Measurements from ENCODE around the gene S100A2. TPM values are rescaled to one million over a fixed set of nuclear protein-coding genes. Genes with fewer than 3 reads are reported as not detected.

Gene S100A2
- total RNA-seq, 1 experiment from 2014 or later, result 5.3 TPM

- no peaks in the 10 kb centered on the region for H3K27me3 ChIP-seq (replicated peaks)
- no peak overlapping the region for H3K4me3 ChIP-seq
- DNase-seq (ENCODE audit: low read depth in 1 of 2, low spot score in 2 of 2), result no peak
- no peak overlapping the region for H3K27ac ChIP-seq
- H3K4me1 ChIP-seq (replicated peaks), result peaks cover 43% of the 10 kb centered on the region
- no peaks in the 10 kb centered on the region for H3K36me3 ChIP-seq
- H3K9me3 ChIP-seq (replicated peaks), result no peaks in the 10 kb centered on the region
Observed at GRCh38 chr1:153550827-153551500, 14.7 kb downstream of the S100A2 start.

DNA sequence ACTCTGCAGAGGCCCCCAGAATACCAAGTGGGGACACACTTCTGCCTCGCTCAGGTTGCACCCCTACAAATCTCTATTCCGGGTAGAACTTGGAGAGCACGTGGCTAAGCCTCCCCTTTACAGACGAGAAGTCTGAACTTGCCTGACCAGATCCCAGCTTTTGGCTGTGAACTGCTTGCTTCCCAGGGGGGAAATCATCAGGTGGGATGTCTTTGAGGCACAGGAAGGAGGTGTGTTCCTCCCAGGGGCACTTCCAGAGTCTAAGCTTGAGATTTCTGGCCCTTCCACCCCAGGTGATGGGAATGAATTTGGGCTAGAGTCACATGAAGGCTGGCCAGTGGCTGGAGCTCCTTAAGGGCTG is 15.3 kb downstream of the S100A2 start:
- peaks cover 49% of the 10 kb centered on the region for H3K4me1 ChIP-seq (replicated peaks)
- H3K9me3 ChIP-seq (replicated peaks), result no peaks in the 10 kb centered on the region
- no peaks in the 10 kb centered on the region for H3K27me3 ChIP-seq (replicated peaks)
- no peak overlapping the region for H3K4me3 ChIP-seq
- no peak overlapping the region for H3K27ac ChIP-seq
- no peak for DNase-seq (ENCODE audit: low read depth in 1 of 2, low spot score in 2 of 2)
- no peaks in the 10 kb centered on the region for H3K36me3 ChIP-seq

GRCh38 chr1:153549741-153550397 is 15.8 kb downstream of the S100A2 start:
- no peak overlapping the region for H3K4me3 ChIP-seq
- H3K27me3 ChIP-seq (replicated peaks), result no peaks in the 10 kb centered on the region
- peak overlapping the region; percentile 75 for H3K27ac ChIP-seq
- no peaks in the 10 kb centered on the region for H3K36me3 ChIP-seq
- H3K9me3 ChIP-seq (replicated peaks), result no peaks in the 10 kb centered on the region
- H3K4me1 ChIP-seq (replicated peaks), result peaks cover 54% of the 10 kb centered on the region
- DNase-seq (ENCODE audit: low read depth in 1 of 2, low spot score in 2 of 2), result no peak

DNA sequence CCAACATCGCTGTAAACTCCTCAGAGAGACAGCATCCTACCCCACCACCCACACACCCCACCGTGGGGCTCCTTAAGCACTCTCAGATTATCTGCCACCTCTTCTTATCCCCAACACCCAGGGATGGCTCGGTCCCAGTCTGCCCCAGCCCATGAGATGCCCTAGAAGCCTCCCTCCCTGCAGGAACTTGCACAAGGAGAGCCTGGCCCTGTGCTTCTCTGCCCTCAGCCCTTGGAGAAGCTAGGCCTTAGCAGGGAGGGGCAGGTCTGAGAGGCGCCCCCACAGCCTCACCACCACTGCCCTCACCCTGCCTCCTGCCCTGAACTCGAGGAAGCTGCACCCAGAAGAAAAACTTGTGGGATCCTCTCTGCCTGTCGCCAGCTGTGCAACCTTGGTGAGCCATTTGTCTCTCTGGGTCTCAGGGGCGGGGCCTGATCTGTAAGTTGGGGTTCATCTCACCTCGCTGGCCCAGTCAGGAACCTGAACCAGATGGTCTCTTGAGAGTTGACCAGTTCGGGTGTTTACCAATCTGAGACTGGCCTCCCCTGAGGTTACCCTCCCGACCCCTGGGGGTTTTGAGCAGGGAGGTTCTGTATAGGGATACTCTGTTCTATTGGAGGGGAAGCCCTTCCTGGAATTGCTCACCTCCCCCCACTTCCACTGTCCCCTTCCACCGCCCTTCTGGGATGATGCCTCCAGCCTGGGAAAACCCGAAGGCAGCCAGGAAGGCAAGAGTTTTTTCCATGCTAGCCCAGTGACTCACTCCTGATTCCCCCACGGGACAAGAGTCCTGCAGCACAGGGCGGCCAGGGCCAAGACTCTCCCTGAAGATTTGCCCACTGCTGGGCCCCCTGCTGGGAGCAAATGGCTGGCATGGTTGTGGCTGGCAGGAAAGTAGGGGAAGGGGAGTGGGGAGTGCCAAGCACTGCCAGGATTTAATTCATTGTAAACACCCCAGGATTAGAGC is 16.6 kb downstream of the S100A2 start, which contains the start of gene S100A3:
S100A3 (minus strand) TSS at position 537 of the 967 bp plus-strand sequence. CDS start 773 bp downstream, outside the sequence.
- Histone ChIP-seq H3K27me3 (replicated peaks) (no peaks in the 10 kb centered on the region), H3K36me3 (no peaks in the 10 kb centered on the region), H3K4me1 (replicated peaks) (peaks cover 62% of the 10 kb centered on the region), H3K9me3 (replicated peaks) (no peaks in the 10 kb centered on the region), H3K4me3 (no peak within 1 kb of the TSS), H3K27ac (peak within 1 kb of the TSS; percentile 75)
- DNase-seq (ENCODE audit: low read depth in 1 of 2, low spot score in 2 of 2), result peak; percentile 84 to 94

GRCh38 chr1:153547560-153548551 is 17.8 kb downstream of the S100A2 start:
- Histone ChIP-seq H3K4me3 (no peak overlapping the region), H3K4me1 (replicated peaks) (peaks cover 62% of the 10 kb centered on the region), H3K9me3 (replicated peaks) (no peaks in the 10 kb centered on the region), H3K27me3 (replicated peaks) (no peaks in the 10 kb centered on the region), H3K36me3 (no peaks in the 10 kb centered on the region), H3K27ac (no peak overlapping the region; the same call in 1 of the 2 replicates)
- DNase-seq (ENCODE audit: low read depth in 1 of 2, low spot score in 2 of 2), result no peak

DNA sequence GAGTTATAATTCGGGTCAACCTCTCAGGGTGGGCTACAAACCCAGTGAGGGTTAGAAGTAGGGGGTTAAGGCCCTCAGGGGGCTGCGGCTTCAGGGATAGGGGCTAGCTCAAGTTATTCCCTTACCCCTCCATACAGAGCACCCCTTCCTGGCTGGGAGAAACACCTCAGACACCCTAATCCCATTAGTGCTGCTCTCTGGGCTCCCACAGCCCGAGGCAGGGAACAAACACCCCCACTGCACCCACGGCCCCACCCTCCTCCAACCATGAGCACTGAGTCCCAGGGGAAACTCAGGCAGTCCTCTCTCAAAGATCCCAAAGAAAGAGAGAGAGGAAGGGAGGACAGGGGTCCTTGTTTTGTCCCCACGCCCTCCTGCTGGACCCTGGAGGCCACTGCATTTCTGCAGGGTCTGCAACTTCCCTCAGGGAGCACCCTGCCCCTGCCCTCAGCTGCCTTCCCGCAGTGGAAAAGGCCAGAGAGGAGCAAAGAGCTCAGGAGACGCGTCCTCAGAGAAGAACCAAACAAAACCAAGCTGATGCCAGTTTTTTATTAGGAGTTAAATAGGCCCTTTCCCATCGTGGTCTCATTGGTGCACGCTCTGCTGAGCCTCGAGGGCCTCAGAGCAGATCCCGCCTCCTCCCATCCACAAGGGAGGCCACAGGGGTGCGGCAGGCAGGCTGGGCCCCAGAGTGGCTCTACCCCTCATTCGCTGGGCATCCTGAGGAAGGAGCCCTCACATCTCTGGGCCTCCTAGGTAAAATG is 18.7 kb downstream of the S100A2 start:
- Histone ChIP-seq H3K36me3 (no peaks in the 10 kb centered on the region), H3K27ac (no peak overlapping the region), H3K4me3 (no peak overlapping the region), H3K4me1 (replicated peaks) (peaks cover 55% of the 10 kb centered on the region), H3K9me3 (replicated peaks) (no peaks in the 10 kb centered on the region), H3K27me3 (replicated peaks) (no peaks in the 10 kb centered on the region)
- DNase-seq (ENCODE audit: low read depth in 1 of 2, low spot score in 2 of 2), result no peak

- Histone ChIP-seq H3K4me1 (replicated peaks) (peaks cover 51% of the 10 kb centered on the region), H3K27me3 (replicated peaks) (no peaks in the 10 kb centered on the region), H3K36me3 (no peaks in the 10 kb centered on the region), H3K9me3 (replicated peaks) (no peaks in the 10 kb centered on the region), H3K4me3 (no peak overlapping the region), H3K27ac (no peak overlapping the region)
- DNase-seq (ENCODE audit: low read depth in 1 of 2, low spot score in 2 of 2), result no peak
Observed at GRCh38 chr1:153546371-153546770, 19.3 kb downstream of the S100A2 start.

- no peak within 1 kb of the TSS for H3K4me3 ChIP-seq
- H3K27me3 ChIP-seq (replicated peaks), result no peaks in the 10 kb centered on the region
- H3K4me1 ChIP-seq (replicated peaks), result peaks cover 58% of the 10 kb centered on the region
- DNase-seq (ENCODE audit: low read depth in 1 of 2, low spot score in 2 of 2), result peak; percentile 91 to 95
- no peaks in the 10 kb centered on the region for H3K9me3 ChIP-seq (replicated peaks)
- H3K36me3 ChIP-seq, result no peaks in the 10 kb centered on the region
- H3K27ac ChIP-seq, result no peak within 1 kb of the TSS
Observed at GRCh38 chr1:153545067-153546055, 20.3 kb downstream of the S100A2 start, which contains the start of gene S100A4. S100A4 (minus strand) TSS chr1:153545806; CDS start chr1:153544794, 1,012 bp downstream.

DNA sequence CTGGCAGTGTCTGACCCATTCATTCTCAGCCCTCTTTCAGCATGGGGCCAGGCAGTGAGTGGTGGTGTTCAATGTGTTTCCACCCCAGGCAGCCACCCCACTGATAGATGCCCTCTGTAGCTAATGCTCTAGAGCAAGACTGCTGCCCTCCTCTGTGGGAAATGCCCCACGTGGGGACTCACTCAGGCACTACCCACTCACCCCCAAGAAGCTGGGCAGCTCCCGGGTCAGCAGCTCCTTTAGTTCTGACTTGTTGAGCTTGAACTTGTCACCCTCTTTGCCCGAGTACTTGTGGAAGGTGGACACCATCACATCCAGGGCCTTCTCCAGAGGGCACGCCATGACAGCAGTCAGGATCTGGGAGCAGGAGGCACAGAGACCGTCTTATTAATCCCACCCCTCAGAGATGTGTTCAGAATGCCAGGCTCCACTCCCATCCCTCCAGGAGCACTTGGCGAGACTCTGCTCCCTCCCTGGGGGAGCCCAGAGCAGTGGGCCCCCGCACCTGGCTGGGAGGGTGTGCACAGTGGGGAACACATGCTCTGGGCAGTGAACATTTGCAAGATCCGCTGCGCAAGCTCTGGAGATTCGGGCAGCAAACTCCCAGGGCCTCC is 21.1 kb downstream of the S100A2 start:
- no peaks in the 10 kb centered on the region for H3K36me3 ChIP-seq
- H3K4me3 ChIP-seq, result no peak overlapping the region
- DNase-seq (ENCODE audit: low read depth in 1 of 2, low spot score in 2 of 2), result no peak
- no peaks in the 10 kb centered on the region for H3K27me3 ChIP-seq (replicated peaks)
- no peak overlapping the region for H3K27ac ChIP-seq
- H3K4me1 ChIP-seq (replicated peaks), result peaks cover 52% of the 10 kb centered on the region
- no peaks in the 10 kb centered on the region for H3K9me3 ChIP-seq (replicated peaks)

DNA sequence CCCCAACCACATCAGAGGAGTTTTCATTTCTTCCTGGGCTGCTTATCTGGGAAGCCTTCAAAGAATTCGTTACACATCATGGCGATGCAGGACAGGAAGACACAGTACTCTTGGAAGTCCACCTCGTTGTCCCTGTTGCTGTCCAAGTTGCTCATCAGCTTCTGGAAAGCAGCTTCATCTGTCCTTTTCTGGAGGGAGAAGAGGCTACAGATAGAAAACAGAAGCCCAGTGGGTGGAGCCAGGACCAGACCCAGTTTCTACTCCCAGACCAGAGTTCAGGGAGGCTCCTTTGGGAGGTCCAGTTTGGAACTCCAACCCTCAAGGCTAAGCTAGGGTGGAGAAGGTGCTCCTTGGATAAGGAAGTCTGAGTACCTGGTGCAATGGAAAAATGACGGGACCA is 21.9 kb downstream of the S100A2 start:
- no peak overlapping the region for H3K27ac ChIP-seq
- H3K4me1 ChIP-seq (replicated peaks), result peaks cover 44% of the 10 kb centered on the region
- H3K9me3 ChIP-seq (replicated peaks), result no peaks in the 10 kb centered on the region
- H3K27me3 ChIP-seq (replicated peaks), result no peaks in the 10 kb centered on the region
- H3K4me3 ChIP-seq, result no peak overlapping the region
- DNase-seq (ENCODE audit: low read depth in 1 of 2, low spot score in 2 of 2), result no peak
- no peaks in the 10 kb centered on the region for H3K36me3 ChIP-seq
